HCT116 (cell line): ENCODE results near the gene WBP1.

Experiments
- POLR2A ChIP-seq: IDR thresholded peaks from 2 replicates; pipeline ENCODE4 v1.7.0; 2011; ENCODE audit warnings: borderline replicate concordance; ENCODE audit not compliant: insufficient read depth, insufficient read length; ENCODE audit errors: extremely low read depth
- SP1 ChIP-seq: IDR thresholded peaks from 2 replicates; pipeline ENCODE4 v1.6.1; 2012; ENCODE audit warnings: low read depth

DNA sequence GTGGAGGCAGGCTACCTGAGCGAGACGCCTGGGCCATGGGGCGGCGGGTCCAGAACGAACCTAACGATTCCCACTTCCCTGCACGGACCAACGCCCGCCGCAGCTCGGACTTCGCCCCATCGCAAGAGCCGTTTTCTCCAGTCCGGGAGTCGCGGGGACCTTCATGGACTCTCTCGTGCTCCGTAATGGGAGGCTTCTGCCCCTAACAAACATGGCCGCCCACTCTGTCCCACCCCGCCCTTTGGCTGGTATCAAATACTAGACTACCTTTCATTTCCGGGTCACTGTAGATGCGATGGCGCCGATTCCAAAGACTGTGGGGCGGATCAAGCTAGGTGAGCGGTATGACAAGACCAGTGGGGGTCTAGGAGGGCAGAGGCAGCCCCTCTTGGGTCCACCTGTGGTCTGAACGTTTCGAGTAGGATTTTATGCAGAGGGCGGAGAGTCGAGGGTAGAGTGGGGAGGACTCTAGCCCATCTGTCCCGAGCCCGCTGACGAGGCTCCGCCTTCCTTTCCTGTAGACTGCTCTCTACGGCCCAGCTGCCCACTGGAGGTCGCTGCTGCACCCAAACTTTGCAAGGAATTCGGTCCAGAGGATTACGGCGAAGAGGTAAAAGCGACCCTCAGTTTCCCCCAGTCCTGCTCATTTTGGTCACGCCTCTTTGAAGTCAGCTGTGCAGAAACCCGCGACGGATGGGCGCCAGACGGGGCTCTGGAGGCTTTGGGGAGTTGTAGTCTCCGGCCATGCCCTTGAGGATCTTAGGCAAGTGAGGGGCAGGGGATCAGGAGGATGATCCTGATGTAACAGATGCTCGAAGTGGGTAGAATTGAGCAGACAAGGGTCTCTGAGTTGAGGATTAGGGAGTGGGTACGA is 24.8 kb downstream of the WBP1 start, which contains the start of the genes CCDC142 and TTC31:
- TF ChIP-seq POLR2A: peak; percentile 58
- peak; percentile 86 for TF ChIP-seq SP1
